DND-41 (cell line): ENCODE results near the gene PLA2G15.

ENCODE experiments used
- ATAC-seq: fragments of 200-7000 bp; cut with Tn5 transposase; 3 replicates; pipeline ENCODE4 v1.9.1; 2021; ENCODE audit warnings: low read depth; ENCODE audit not compliant: insufficient read depth
- DNase-seq: peaks from one replicate; pipeline ENCODE4 v3.0.0-alpha.2; 2020
- H2AFZ ChIP-seq: 2 replicates; pipeline ENCODE4 v1.6.0; 2012; ENCODE audit warnings: low read depth, low read length
- H3K27ac ChIP-seq: 2 replicates; pipeline ENCODE4 v1.5.1; 2012; ENCODE audit warnings: low read length, inconsistent platforms
- H3K27me3 ChIP-seq: fragments of 200-600 bp; sonication (generic); 2 replicates; pipeline ENCODE4 v1.6.0; 2012; ENCODE audit warnings: low read length, mild to moderate bottlenecking, inconsistent platforms; ENCODE audit not compliant: insufficient read depth, poor library complexity
- H3K36me3 ChIP-seq: 2 replicates; pipeline ENCODE4 v1.5.1; 2012; ENCODE audit warnings: low read length, inconsistent platforms; ENCODE audit not compliant: insufficient read depth
- H3K4me1 ChIP-seq: 2 replicates; pipeline ENCODE4 v1.5.1; 2012; ENCODE audit warnings: mild to moderate bottlenecking, low read length; ENCODE audit not compliant: insufficient read depth
- H3K4me2 ChIP-seq: 2 replicates; pipeline ENCODE4 v1.6.0; 2012; ENCODE audit warnings: mild to moderate bottlenecking, moderate library complexity, low read length, inconsistent platforms; ENCODE audit not compliant: insufficient read depth
- H3K4me3 ChIP-seq, 2 experiments: fragments of 200-600 bp in 1 of 2; shearing (Covaris generic) in 1 of 2; 2 replicates each; pipeline ENCODE4 v1.5.1; 2012 to 2016; ENCODE audit warnings: inconsistent platforms in 2 of 2, low read length in 2 of 2, mild to moderate bottlenecking in 2 of 2, low read depth in 1 of 2, moderate library complexity in 1 of 2
- H3K79me2 ChIP-seq: 2 replicates; pipeline ENCODE4 v1.6.0; 2012; ENCODE audit warnings: low read length, inconsistent platforms; ENCODE audit not compliant: insufficient read depth
- H3K9ac ChIP-seq: 2 replicates; pipeline ENCODE4 v1.6.0; 2012; ENCODE audit warnings: low read depth, mild to moderate bottlenecking, inconsistent platforms, low read length, moderate library complexity
- H3K9me3 ChIP-seq: 2 replicates; pipeline ENCODE4 v1.5.1; 2012; ENCODE audit warnings: low read length, moderate library complexity, mild to moderate bottlenecking, inconsistent platforms; ENCODE audit not compliant: insufficient read depth, severe bottlenecking
- H4K20me1 ChIP-seq: 2 replicates; pipeline ENCODE4 v1.6.0; 2012; ENCODE audit warnings: low read length; ENCODE audit not compliant: insufficient read depth
- EZH2 ChIP-seq: IDR thresholded peaks from 3 replicates; pipeline ENCODE4 v1.6.1; 2012; ENCODE audit warnings: borderline replicate concordance, low read depth, mild to moderate bottlenecking, moderate library complexity, low read length, inconsistent platforms; ENCODE audit not compliant: severe bottlenecking
- TF ChIP-seq, protein P1 (sequence below): IDR thresholded peaks from 2 replicates; pipeline ENCODE4 v1.5.1; 2012; ENCODE audit warnings: borderline replicate concordance, low read length, moderate library complexity, mild to moderate bottlenecking; ENCODE audit not compliant: poor library complexity, severe bottlenecking; ENCODE audit errors: extremely low read depth

The PLA2G15 gene

DNA sequence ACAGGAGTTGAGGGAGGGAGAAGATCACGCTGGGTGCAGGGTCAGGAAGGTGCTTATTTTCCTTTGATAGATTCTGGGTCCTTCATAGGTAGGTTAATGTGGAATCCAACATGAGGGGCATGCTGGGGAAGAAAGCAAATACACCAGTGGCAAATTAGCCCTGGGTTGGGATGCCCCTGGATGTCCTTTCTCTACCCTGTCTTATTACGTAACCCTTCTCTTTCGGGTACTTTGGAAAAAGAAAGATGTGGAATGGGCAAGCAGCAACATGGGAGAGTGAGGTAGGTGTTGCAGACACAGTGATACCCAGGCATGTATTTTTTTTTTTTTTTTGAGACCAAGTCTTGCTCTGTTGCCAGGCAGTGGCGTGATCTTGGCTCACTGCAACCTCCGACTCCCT, 28.3 kb downstream of the PLA2G15 start:
- TF ChIP-seq, protein P1, sequence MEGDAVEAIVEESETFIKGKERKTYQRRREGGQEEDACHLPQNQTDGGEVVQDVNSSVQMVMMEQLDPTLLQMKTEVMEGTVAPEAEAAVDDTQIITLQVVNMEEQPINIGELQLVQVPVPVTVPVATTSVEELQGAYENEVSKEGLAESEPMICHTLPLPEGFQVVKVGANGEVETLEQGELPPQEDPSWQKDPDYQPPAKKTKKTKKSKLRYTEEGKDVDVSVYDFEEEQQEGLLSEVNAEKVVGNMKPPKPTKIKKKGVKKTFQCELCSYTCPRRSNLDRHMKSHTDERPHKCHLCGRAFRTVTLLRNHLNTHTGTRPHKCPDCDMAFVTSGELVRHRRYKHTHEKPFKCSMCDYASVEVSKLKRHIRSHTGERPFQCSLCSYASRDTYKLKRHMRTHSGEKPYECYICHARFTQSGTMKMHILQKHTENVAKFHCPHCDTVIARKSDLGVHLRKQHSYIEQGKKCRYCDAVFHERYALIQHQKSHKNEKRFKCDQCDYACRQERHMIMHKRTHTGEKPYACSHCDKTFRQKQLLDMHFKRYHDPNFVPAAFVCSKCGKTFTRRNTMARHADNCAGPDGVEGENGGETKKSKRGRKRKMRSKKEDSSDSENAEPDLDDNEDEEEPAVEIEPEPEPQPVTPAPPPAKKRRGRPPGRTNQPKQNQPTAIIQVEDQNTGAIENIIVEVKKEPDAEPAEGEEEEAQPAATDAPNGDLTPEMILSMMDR, result no peak
- no peak for TF ChIP-seq EZH2
- H3K4me2 ChIP-seq, result no peak overlapping the region
- H3K4me3 ChIP-seq, result no peak overlapping the region
- peaks cover 86% of the 10 kb centered on the region for H3K79me2 ChIP-seq
- H2AFZ ChIP-seq, result no peak overlapping the region
- DNase-seq, result no peak
- H3K9me3 ChIP-seq, result no peaks in the 10 kb centered on the region
- H3K36me3 ChIP-seq, result peaks cover 65% of the 10 kb centered on the region
- H3K27me3 ChIP-seq, result no peaks in the 10 kb centered on the region
- H3K9ac ChIP-seq, result no peak overlapping the region
- H3K4me1 ChIP-seq, result peaks cover 70% of the 10 kb centered on the region
- ATAC-seq, result no peak
- peaks cover 54% of the 10 kb centered on the region for H4K20me1 ChIP-seq
- peak overlapping the region; percentile 52 for H3K27ac ChIP-seq

DNA sequence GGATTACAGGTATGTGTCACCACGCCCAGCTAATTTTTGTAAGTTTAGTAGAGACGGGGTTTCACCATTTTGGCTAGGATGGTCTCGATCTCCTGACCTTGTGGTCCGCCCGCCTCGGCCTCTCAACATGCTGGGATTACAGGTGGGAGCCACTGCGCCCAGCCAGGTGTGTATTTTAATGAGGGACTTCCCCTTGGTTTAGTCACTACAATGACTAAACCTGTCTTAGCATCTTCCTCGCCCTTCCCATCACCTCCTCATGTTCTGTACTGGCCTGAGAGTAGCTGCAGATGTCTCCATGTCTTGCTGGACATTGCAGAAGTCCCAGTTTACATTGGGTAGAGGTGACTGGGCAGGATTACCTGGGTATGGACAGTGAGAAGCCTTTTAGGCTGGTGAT, 28.7 kb downstream of the PLA2G15 start:
- Histone ChIP-seq H3K9me3 (no peaks in the 10 kb centered on the region), H3K4me2 (peak overlapping the region; percentile 42; the same call in 1 of the 2 replicates), H3K79me2 (peaks cover 83% of the 10 kb centered on the region), H3K27me3 (no peaks in the 10 kb centered on the region), H3K27ac (peak overlapping the region; percentile 81), H3K36me3 (peaks cover 65% of the 10 kb centered on the region), H2AFZ (no peak overlapping the region), H4K20me1 (peaks cover 53% of the 10 kb centered on the region), H3K4me3 (no peak overlapping the region), H3K4me1 (peaks cover 70% of the 10 kb centered on the region), H3K9ac (no peak overlapping the region)
- ATAC-seq (no peak), DNase-seq (no peak)
- TF ChIP-seq EZH2, result no peak
- TF ChIP-seq, protein P1, result no peak

GRCh38 chr16:68274441-68274840, 29.3 kb downstream of the PLA2G15 start:
- H3K36me3 ChIP-seq, result peaks cover 64% of the 10 kb centered on the region
- TF ChIP-seq, protein P1, result no peak
- no peak for TF ChIP-seq EZH2
- no peak overlapping the region for H3K9ac ChIP-seq
- no peak overlapping the region for H2AFZ ChIP-seq
- DNase-seq (no peak), ATAC-seq (no peak)
- H3K4me2 ChIP-seq, result peak overlapping the region; percentile 42
- H3K9me3 ChIP-seq, result no peaks in the 10 kb centered on the region
- H3K4me1 ChIP-seq, result peaks cover 70% of the 10 kb centered on the region
- H3K27me3 ChIP-seq, result no peaks in the 10 kb centered on the region
- H3K4me3 ChIP-seq, result no peak overlapping the region
- peaks cover 49% of the 10 kb centered on the region for H4K20me1 ChIP-seq
- peaks cover 83% of the 10 kb centered on the region for H3K79me2 ChIP-seq
- peak overlapping the region; percentile 81 for H3K27ac ChIP-seq
